Measurements from ENCODE around the gene ADGRV1. TPM values are rescaled to one million over a fixed set of nuclear protein-coding genes. Genes with fewer than 3 reads are reported as not detected.
"Not testable (repeated sequence)": the region's sequence is repeated elsewhere in the genome, so short reads cannot be mapped to it uniquely, and the experiment has no call there.

Gene ADGRV1
- total RNA-seq, 1 donor from 2014 or later: 10.0 TPM

DNA sequence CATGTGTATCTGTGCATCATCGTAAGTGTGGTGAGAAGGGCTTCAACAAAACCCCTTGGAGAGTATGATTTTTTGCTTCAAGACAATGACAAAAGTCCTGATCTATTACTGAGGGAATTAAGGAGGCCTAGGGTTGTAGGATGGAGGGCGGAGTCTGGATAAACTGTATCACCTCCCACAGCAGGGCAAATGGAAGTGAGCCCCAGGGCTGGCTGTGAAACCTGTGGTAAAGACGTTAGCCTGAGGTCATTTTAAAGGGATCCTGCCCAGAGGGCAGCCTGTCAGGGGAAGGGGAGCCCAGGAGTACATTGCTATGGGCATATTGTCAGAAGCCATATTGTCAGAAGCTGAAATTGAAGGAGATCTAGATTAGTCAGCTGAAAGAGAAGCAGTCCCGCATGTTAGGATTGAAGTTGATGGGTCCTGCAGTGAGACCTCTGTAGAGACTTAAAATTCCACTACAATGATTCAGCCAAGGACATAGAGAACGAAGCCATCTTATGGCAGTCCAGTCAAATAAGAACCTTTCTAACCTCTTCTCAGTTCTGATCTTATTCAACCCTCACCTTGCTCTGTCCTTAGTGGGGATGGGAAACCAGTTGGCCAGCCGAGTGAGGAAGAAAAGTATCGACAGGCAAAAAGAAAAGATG is 26.9 kb downstream of the ADGRV1 start:
- peaks cover 4% of the 10 kb centered on the region for H3K4me1 Mint-ChIP-seq (ENCODE audit: low read depth, unreplicated experiment)

DNA sequence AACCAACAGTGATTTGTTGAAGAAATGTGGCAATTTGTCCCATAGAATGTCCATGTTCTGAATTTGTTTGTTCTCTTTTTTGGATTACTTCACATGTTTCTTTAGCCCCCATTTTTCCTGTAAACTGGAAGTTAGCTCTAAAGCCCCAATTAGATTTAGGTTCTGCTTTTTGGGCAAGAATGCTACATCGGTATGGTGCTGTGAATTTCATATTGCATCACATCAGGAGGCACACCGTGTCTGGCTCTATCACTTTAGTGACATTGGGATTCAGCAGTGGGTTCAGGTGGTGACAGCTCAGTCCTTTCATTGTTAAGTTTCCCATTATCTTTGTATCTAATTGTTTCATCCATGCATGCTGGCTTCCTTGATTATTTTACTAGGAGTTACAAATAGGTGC is 27.9 kb downstream of the ADGRV1 start:
- no peak overlapping the region for H3K27ac ChIP-seq (ENCODE audit: low read depth, low read length)
- DNase-seq (ENCODE audit: low read depth) (no peak), FAIRE-seq (no peak)
- no peaks in the 10 kb centered on the region for H3K27me3 ChIP-seq (ENCODE audit: insufficient read depth, low read length)
- TF ChIP-seq, protein P1, sequence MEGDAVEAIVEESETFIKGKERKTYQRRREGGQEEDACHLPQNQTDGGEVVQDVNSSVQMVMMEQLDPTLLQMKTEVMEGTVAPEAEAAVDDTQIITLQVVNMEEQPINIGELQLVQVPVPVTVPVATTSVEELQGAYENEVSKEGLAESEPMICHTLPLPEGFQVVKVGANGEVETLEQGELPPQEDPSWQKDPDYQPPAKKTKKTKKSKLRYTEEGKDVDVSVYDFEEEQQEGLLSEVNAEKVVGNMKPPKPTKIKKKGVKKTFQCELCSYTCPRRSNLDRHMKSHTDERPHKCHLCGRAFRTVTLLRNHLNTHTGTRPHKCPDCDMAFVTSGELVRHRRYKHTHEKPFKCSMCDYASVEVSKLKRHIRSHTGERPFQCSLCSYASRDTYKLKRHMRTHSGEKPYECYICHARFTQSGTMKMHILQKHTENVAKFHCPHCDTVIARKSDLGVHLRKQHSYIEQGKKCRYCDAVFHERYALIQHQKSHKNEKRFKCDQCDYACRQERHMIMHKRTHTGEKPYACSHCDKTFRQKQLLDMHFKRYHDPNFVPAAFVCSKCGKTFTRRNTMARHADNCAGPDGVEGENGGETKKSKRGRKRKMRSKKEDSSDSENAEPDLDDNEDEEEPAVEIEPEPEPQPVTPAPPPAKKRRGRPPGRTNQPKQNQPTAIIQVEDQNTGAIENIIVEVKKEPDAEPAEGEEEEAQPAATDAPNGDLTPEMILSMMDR (IDR thresholded peaks at IDR 0.05; ENCODE audit: insufficient read depth, low read depth, low read length): no peak
- no peak for TF ChIP-seq EZH2 (IDR thresholded peaks at IDR 0.05; ENCODE audit: insufficient read depth, low read length)
- H3K36me3 ChIP-seq (ENCODE audit: insufficient read depth, low read length): no peaks in the 10 kb centered on the region
- no peak overlapping the region for H3K9ac ChIP-seq (ENCODE audit: low read length)
- no peaks in the 10 kb centered on the region for H3K4me1 ChIP-seq (ENCODE audit: insufficient read depth, low read length)
- H3K79me2 ChIP-seq (ENCODE audit: insufficient read depth, low read length): no peaks in the 10 kb centered on the region
- Mint-ChIP-seq H3K27ac (ENCODE audit: unreplicated experiment) (no peak overlapping the region), H3K4me3 (ENCODE audit: unreplicated experiment) (no peak overlapping the region), H3K9me3 (ENCODE audit: unreplicated experiment) (peaks cover 3% of the 10 kb centered on the region), H3K27me3 (ENCODE audit: low read depth, unreplicated experiment) (no peaks in the 10 kb centered on the region), H3K4me1 (ENCODE audit: low read depth, unreplicated experiment) (peaks cover 4% of the 10 kb centered on the region), H3K36me3 (ENCODE audit: low read depth, unreplicated experiment) (no peaks in the 10 kb centered on the region)
- no peaks in the 10 kb centered on the region for H3K9me3 ChIP-seq (ENCODE audit: insufficient read depth, low read depth, low read length)
- H3K4me2 ChIP-seq (ENCODE audit: low read length): no peak overlapping the region
- H2AFZ ChIP-seq (ENCODE audit: low read depth, low read length): no peak overlapping the region
- H3K4me3 ChIP-seq (ENCODE audit: insufficient read depth, low read depth, low read length): no peak overlapping the region
- H4K20me1 ChIP-seq (ENCODE audit: insufficient read depth, low read length): no peaks in the 10 kb centered on the region

More for the DNA sequence above, 26.9 kb downstream of the ADGRV1 start:
- H3K27ac Mint-ChIP-seq (ENCODE audit: unreplicated experiment): no peak overlapping the region
- FAIRE-seq (no peak), DNase-seq (ENCODE audit: low read depth) (no peak)
- peaks cover 3% of the 10 kb centered on the region for H3K9me3 Mint-ChIP-seq (ENCODE audit: unreplicated experiment)
- Histone ChIP-seq H3K27me3 (ENCODE audit: insufficient read depth, low read length) (no peaks in the 10 kb centered on the region), H3K4me2 (ENCODE audit: low read length) (no peak overlapping the region), H3K4me1 (ENCODE audit: insufficient read depth, low read length) (no peaks in the 10 kb centered on the region), H2AFZ (ENCODE audit: low read depth, low read length) (no peak overlapping the region), H3K9ac (ENCODE audit: low read length) (no peak overlapping the region), H4K20me1 (ENCODE audit: insufficient read depth, low read length) (no peaks in the 10 kb centered on the region), H3K79me2 (ENCODE audit: insufficient read depth, low read length) (no peaks in the 10 kb centered on the region), H3K27ac (ENCODE audit: low read depth, low read length) (no peak overlapping the region), H3K36me3 (ENCODE audit: insufficient read depth, low read length) (no peaks in the 10 kb centered on the region), H3K9me3 (ENCODE audit: insufficient read depth, low read depth, low read length) (no peaks in the 10 kb centered on the region), H3K4me3 (ENCODE audit: insufficient read depth, low read depth, low read length) (no peak overlapping the region)
- H3K27me3 Mint-ChIP-seq (ENCODE audit: low read depth, unreplicated experiment): no peaks in the 10 kb centered on the region
- H3K36me3 Mint-ChIP-seq (ENCODE audit: low read depth, unreplicated experiment): no peaks in the 10 kb centered on the region
- TF ChIP-seq, protein P1 (IDR thresholded peaks at IDR 0.05; ENCODE audit: insufficient read depth, low read depth, low read length): no peak
- no peak for TF ChIP-seq EZH2 (IDR thresholded peaks at IDR 0.05; ENCODE audit: insufficient read depth, low read length)
- no peak overlapping the region for H3K4me3 Mint-ChIP-seq (ENCODE audit: unreplicated experiment)

- H3K27ac ChIP-seq (ENCODE audit: low read depth, low read length): no peak overlapping the region
- no peaks in the 10 kb centered on the region for H3K27me3 ChIP-seq (ENCODE audit: insufficient read depth, low read length)
- H3K9me3 ChIP-seq (ENCODE audit: insufficient read depth, low read depth, low read length): no peaks in the 10 kb centered on the region
- FAIRE-seq (no peak), DNase-seq (ENCODE audit: low read depth) (no peak)
- H2AFZ ChIP-seq (ENCODE audit: low read depth, low read length): no peak overlapping the region
- H3K4me3 Mint-ChIP-seq (ENCODE audit: unreplicated experiment): no peak overlapping the region
- H3K4me3 ChIP-seq (ENCODE audit: insufficient read depth, low read depth, low read length): no peak overlapping the region
- H3K4me1 Mint-ChIP-seq (ENCODE audit: low read depth, unreplicated experiment): peaks cover 4% of the 10 kb centered on the region
- no peak overlapping the region for H3K27ac Mint-ChIP-seq (ENCODE audit: unreplicated experiment)
- H3K36me3 Mint-ChIP-seq (ENCODE audit: low read depth, unreplicated experiment): no peaks in the 10 kb centered on the region
- no peaks in the 10 kb centered on the region for H3K4me1 ChIP-seq (ENCODE audit: insufficient read depth, low read length)
- no peaks in the 10 kb centered on the region for H3K79me2 ChIP-seq (ENCODE audit: insufficient read depth, low read length)
- no peak overlapping the region for H3K4me2 ChIP-seq (ENCODE audit: low read length)
- H4K20me1 ChIP-seq (ENCODE audit: insufficient read depth, low read length): no peaks in the 10 kb centered on the region
- no peaks in the 10 kb centered on the region for H3K9me3 Mint-ChIP-seq (ENCODE audit: unreplicated experiment)
- H3K27me3 Mint-ChIP-seq (ENCODE audit: low read depth, unreplicated experiment): no peaks in the 10 kb centered on the region
- TF ChIP-seq EZH2 (IDR thresholded peaks at IDR 0.05; ENCODE audit: insufficient read depth, low read length): no peak
- TF ChIP-seq, protein P1 (IDR thresholded peaks at IDR 0.05; ENCODE audit: insufficient read depth, low read depth, low read length): no peak
- no peaks in the 10 kb centered on the region for H3K36me3 ChIP-seq (ENCODE audit: insufficient read depth, low read length)
- no peak overlapping the region for H3K9ac ChIP-seq (ENCODE audit: low read length)
Measured at GRCh38 chr5:90590170-90590569, 31.6 kb downstream of the ADGRV1 start.

DNA sequence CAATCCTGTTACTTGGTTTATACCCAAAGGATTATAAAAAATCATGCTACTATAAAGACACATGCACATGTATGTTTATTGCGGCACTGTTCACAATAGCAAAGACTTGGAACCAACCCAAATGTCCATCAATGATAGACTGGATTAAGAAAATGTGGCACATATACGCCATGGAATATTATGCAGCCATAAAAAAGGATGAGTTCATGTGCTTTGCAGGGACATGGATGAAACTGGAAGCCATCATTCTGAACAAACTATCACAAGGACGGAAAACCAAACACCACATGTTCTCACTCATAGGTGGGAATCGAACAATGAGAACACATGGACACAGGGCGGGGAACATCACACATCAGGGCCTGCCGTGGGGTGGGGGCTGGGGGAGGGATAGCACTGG is 34.5 kb downstream of the ADGRV1 start:
- H3K27me3 Mint-ChIP-seq (ENCODE audit: low read depth, unreplicated experiment); H3K9me3 Mint-ChIP-seq (ENCODE audit: unreplicated experiment); H3K4me1 Mint-ChIP-seq (ENCODE audit: low read depth, unreplicated experiment); H3K36me3 Mint-ChIP-seq (ENCODE audit: low read depth, unreplicated experiment); H4K20me1 ChIP-seq (ENCODE audit: insufficient read depth, low read length); H3K27me3 ChIP-seq (ENCODE audit: insufficient read depth, low read length); H3K4me2 ChIP-seq (ENCODE audit: low read length); H3K27ac Mint-ChIP-seq (ENCODE audit: unreplicated experiment); H3K4me3 Mint-ChIP-seq (ENCODE audit: unreplicated experiment); H3K36me3 ChIP-seq (ENCODE audit: insufficient read depth, low read length); FAIRE-seq; H3K4me1 ChIP-seq (ENCODE audit: insufficient read depth, low read length); H3K9me3 ChIP-seq (ENCODE audit: insufficient read depth, low read depth, low read length); H2AFZ ChIP-seq (ENCODE audit: low read depth, low read length); H3K27ac ChIP-seq (ENCODE audit: low read depth, low read length); H3K9ac ChIP-seq (ENCODE audit: low read length); H3K79me2 ChIP-seq (ENCODE audit: insufficient read depth, low read length); DNase-seq (ENCODE audit: low read depth); H3K4me3 ChIP-seq (ENCODE audit: insufficient read depth, low read depth, low read length): not testable (repeated sequence)
